ENCODE measurements around the gene SMIM29. TPM values are rescaled to one million over a fixed set of nuclear protein-coding genes. Genes with fewer than 3 reads are reported as not detected.

SMIM29 gene
- total RNA-seq, 1 experiment from 2014 or later: 5.4 TPM

- H3K9me3 ChIP-seq (ENCODE audit: control insufficient read depth, low read depth, low read length): no peaks in the 10 kb centered on the region
- no peak overlapping the region for H2BK20ac ChIP-seq (ENCODE audit: low read depth, low read length, poor library complexity, severe bottlenecking)
- no peak overlapping the region for H4K5ac ChIP-seq (ENCODE audit: insufficient read length, low read depth, low read length)
- H3K4me1 ChIP-seq (ENCODE audit: insufficient read depth, low read length): no peaks in the 10 kb centered on the region
- H3K23me2 ChIP-seq (ENCODE audit: insufficient read length, low read depth, low read length, poor library complexity, severe bottlenecking): no peaks in the 10 kb centered on the region
- no peaks in the 10 kb centered on the region for H4K20me1 ChIP-seq (ENCODE audit: control insufficient read depth, insufficient read depth, insufficient read length)
- no peak overlapping the region for H2BK12ac ChIP-seq (ENCODE audit: insufficient read length, low read depth, low read length)
- H3K4ac ChIP-seq (ENCODE audit: low read depth, low read length): no peak overlapping the region
- no peak overlapping the region for H3K18ac ChIP-seq (ENCODE audit: insufficient read length, low read depth, low read length)
- peaks cover 0 to 27% (median 11%) of the 10 kb centered on the region in 3 experiments; a peak in 6 of 7 replicates for H3K36me3 Mint-ChIP-seq (ENCODE audit: insufficient read depth in 1 of 3, low read depth in 3 of 3)
- H3K23ac ChIP-seq (ENCODE audit: insufficient read length, low read depth, low read length): no peak overlapping the region
- no peak overlapping the region for H3K27ac Mint-ChIP-seq
- no peak overlapping the region for H3T11ph ChIP-seq (ENCODE audit: low read length)
- no CpG with 5 or more reads among the region's 4 CpGs for WGBS (ENCODE audit: extremely low coverage, insufficient read length, low lambda C conversion rate)
- H3K79me2 ChIP-seq (ENCODE audit: insufficient read depth, low read length): no peaks in the 10 kb centered on the region
- no peaks in the 10 kb centered on the region; the same call in 1 of the 2 replicates for H3K27me3 Mint-ChIP-seq (ENCODE audit: low read depth)
- H3K79me1 ChIP-seq (ENCODE audit: insufficient read depth, low read depth, low read length, poor library complexity, severe bottlenecking): no peaks in the 10 kb centered on the region
- H2BK5ac ChIP-seq (ENCODE audit: insufficient read length, low read length): no peak overlapping the region
- no peak overlapping the region for H4K91ac ChIP-seq (ENCODE audit: insufficient read length, low read depth, low read length)
- H2BK120ac ChIP-seq (ENCODE audit: low read depth, low read length, poor library complexity, severe bottlenecking): no peak overlapping the region
- H3K4me2 ChIP-seq (ENCODE audit: insufficient read depth, insufficient read length, low read length): no peak overlapping the region
- H3K4me1 Mint-ChIP-seq: 0 out of 4 replicates have a peak, but pooled peaks cover 0 to 3% of the 10 kb centered on the region in 2 experiments
- no peak overlapping the region for H4K8ac ChIP-seq (replicated peaks; ENCODE audit: insufficient read length, low read depth, low read length)
- no peak overlapping the region for H3K27ac ChIP-seq (ENCODE audit: insufficient read length, low read depth, low read length)
- no peak overlapping the region for H3K56ac ChIP-seq (ENCODE audit: insufficient read length, low read depth, low read length)
- H2AFZ ChIP-seq (ENCODE audit: low read length): no peak overlapping the region
- H2BK15ac ChIP-seq (ENCODE audit: low read depth, low read length): no peak overlapping the region
- no peak overlapping the region; the same call in 1 of the 2 replicates for H3K14ac ChIP-seq (ENCODE audit: insufficient read depth, low read length)
- no peak overlapping the region for H2AK5ac ChIP-seq (ENCODE audit: insufficient read length, low read length)
- no peak overlapping the region for H3K9ac ChIP-seq (ENCODE audit: extremely low read depth, insufficient read length, low read length)
- TF ChIP-seq CTCF (conservative IDR thresholded peaks at IDR 0.05): no peak
- H3K9me3 Mint-ChIP-seq: no peaks in the 10 kb centered on the region
- H3K27me3 ChIP-seq (ENCODE audit: insufficient read depth, low read length): no peaks in the 10 kb centered on the region
- H3K4me3 Mint-ChIP-seq: no peak overlapping the region
- DNase-seq: no peak
Observed at GRCh38 chr6:34284563-34285447, 36.0 kb upstream of the SMIM29 start.
